Measurements from ENCODE around the gene BTLA.

DNA sequence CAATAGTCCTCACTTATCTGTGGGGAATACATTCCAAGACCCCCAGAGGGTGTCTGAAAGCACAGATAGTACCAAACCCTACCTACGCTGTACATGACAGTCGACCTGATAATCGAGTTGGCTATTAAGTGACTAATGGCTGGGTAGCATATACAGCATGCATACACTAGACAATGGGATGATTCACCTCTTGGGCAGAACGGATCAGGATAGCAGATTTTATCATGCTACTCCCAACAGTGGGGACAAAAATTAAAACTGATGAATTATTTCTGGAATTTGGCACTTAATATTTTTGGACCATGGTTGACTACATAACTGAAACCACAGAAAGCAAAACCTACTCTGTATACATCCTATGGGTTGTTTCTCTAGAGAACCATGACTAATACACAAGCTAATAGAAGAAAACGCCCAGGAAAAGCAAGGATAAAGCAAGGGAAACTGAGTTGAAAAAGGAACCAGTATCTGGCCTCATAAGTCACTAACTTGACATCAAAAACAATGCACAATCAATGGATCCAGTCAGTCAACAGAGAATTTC lies 47.0 kb upstream of the BTLA start:
- TF ChIP-seq, protein P1, sequence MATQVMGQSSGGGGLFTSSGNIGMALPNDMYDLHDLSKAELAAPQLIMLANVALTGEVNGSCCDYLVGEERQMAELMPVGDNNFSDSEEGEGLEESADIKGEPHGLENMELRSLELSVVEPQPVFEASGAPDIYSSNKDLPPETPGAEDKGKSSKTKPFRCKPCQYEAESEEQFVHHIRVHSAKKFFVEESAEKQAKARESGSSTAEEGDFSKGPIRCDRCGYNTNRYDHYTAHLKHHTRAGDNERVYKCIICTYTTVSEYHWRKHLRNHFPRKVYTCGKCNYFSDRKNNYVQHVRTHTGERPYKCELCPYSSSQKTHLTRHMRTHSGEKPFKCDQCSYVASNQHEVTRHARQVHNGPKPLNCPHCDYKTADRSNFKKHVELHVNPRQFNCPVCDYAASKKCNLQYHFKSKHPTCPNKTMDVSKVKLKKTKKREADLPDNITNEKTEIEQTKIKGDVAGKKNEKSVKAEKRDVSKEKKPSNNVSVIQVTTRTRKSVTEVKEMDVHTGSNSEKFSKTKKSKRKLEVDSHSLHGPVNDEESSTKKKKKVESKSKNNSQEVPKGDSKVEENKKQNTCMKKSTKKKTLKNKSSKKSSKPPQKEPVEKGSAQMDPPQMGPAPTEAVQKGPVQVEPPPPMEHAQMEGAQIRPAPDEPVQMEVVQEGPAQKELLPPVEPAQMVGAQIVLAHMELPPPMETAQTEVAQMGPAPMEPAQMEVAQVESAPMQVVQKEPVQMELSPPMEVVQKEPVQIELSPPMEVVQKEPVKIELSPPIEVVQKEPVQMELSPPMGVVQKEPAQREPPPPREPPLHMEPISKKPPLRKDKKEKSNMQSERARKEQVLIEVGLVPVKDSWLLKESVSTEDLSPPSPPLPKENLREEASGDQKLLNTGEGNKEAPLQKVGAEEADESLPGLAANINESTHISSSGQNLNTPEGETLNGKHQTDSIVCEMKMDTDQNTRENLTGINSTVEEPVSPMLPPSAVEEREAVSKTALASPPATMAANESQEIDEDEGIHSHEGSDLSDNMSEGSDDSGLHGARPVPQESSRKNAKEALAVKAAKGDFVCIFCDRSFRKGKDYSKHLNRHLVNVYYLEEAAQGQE (IDR thresholded peaks at IDR 0.05; ENCODE audit: borderline replicate concordance) = no peak
- TF ChIP-seq, protein P2, sequence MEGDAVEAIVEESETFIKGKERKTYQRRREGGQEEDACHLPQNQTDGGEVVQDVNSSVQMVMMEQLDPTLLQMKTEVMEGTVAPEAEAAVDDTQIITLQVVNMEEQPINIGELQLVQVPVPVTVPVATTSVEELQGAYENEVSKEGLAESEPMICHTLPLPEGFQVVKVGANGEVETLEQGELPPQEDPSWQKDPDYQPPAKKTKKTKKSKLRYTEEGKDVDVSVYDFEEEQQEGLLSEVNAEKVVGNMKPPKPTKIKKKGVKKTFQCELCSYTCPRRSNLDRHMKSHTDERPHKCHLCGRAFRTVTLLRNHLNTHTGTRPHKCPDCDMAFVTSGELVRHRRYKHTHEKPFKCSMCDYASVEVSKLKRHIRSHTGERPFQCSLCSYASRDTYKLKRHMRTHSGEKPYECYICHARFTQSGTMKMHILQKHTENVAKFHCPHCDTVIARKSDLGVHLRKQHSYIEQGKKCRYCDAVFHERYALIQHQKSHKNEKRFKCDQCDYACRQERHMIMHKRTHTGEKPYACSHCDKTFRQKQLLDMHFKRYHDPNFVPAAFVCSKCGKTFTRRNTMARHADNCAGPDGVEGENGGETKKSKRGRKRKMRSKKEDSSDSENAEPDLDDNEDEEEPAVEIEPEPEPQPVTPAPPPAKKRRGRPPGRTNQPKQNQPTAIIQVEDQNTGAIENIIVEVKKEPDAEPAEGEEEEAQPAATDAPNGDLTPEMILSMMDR (IDR thresholded peaks at IDR 0.05; ENCODE audit: poor library complexity, severe bottlenecking) = no peak
- TF ChIP-seq EZH2 (IDR thresholded peaks at IDR 0.05; ENCODE audit: borderline replicate concordance, insufficient read depth, low read length, poor library complexity, severe bottlenecking) = no peak

Data from neural cell (in vitro differentiated cells).